Forelimb muscle (tissue), 1 donor: ENCODE data around the gene SNN. TPM values are rescaled to one million over a fixed set of nuclear protein-coding genes. Genes with fewer than 3 reads are reported as not detected.

Source experiments
- DNase-seq: peaks from one replicate; pipeline ENCODE4 v3.0.0-alpha.2; 2013; ENCODE audit warnings: low read depth
- polyA plus RNA-seq: library from polyadenylated mRNA; unstranded; fragments of 120-200 nt; gene quantifications from one replicate; pipeline ENCODE4 v1.2.1, GENCODE V29; 2013; ENCODE audit not compliant: insufficient read length

Gene SNN
- polyA plus RNA-seq, 1 donor: 24.7 TPM

DNA sequence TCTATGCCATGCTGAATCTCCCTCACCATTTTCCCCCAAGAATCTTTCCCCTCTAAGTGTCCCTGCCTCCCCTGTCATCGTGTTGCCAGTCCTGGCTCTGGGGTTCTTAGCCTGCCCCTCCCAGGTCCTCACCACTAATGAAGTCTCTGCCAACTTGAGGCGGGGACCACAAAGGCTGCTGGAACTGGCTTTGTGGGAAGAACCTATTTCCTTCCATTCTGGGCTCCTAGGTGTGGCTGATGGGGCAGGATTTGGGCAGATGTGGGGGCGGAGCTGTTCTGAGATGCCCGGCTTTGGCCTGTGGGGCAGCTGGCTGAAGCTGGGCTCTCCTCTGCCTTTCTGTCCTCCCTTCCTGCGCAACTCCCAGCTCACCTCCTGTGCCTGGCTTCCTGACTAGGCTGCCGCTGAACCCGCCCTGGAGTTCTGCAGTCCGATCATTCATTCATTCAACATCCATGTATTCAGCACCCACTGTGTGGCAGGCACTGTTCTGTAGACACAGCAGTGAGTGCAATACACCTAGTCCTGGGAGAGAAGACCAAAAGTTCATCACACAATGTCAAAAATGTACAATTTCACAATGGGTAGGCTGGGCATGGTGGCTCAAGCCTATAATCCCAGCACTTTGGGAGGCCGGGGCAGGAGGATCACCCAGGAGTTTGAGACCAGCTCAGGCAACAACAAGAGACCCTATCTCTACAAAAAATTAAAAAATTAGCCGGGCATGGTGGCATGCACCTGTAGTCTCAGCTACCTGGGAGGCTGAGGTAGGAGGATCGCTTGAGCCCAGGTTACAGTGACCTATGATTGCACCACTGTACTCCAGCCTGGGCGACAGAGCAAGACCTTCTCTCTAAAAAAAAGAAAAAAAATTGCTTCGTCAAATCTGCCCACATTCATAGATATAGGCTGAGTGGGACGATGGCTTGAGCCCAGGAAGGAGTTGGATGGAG lies 1.9 kb upstream of the SNN start:
- no peak for DNase-seq

DNA sequence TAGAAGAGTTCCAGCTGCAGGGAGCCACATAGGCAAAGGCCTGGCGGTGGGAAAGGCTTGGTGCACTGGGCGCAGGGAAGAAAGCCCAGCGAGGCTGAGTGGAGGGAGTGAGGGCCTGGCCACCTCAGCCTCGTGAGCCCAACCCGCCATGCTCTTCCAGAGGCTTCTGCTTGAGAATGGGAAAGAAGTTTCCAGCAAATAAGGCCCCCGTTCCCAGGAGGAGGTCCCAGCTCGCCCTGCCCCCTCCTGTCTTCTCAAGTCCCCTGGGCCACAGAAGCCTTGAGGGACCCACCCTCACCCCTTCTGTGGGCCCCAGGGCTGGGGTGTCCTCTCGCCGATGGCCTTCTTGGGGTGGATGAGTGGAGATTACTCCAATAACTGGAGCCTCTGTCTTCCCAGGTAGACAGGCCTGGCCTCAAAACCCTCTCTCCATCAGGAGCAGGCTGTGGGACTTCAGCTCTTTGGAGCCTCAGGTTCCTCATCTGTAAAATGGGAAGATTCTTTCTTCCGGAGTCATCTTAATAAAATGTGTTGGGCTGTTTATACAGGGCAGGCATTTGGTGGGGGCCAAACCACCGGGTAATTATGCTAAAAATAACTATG lies 933 bp upstream of the SNN start:
- no peak for DNase-seq

- DNase-seq: no peak
These were observed 546 bp downstream of the SNN start for GRCh38 chr16:11668623-11669379.

GRCh38 chr16:11669380-11670146 lies 1.3 kb downstream of the SNN start:
- no peak for DNase-seq

GRCh38 chr16:11670171-11671131 lies 2.2 kb downstream of the SNN start:
- no peak for DNase-seq

DNA sequence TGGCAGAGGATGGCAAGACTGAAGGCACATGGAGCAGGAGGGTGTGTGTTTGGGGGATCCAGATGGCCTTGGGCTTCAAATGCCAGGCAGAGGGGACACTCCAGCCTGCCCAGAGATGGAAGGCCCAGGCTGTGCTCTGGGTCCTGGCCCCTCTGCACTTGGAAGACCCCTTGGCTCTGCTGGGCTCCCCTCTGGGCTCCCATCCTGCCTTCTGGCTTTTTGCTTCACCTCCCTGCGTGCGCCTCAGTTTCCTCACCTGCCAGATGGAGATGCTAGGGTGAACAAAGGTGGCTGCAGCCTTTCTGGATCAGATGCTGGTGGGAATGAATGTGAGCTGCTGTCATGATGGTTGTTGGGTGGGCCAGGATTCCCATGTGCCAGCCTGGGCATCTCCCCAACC lies 3.0 kb downstream of the SNN start:
- no peak for DNase-seq

- no peak for DNase-seq
These were observed 3.4 kb downstream of the SNN start for GRCh38 chr16:11671676-11672075.

GRCh38 chr16:11672206-11673090 lies 4.2 kb downstream of the SNN start:
- DNase-seq: no peak

DNA sequence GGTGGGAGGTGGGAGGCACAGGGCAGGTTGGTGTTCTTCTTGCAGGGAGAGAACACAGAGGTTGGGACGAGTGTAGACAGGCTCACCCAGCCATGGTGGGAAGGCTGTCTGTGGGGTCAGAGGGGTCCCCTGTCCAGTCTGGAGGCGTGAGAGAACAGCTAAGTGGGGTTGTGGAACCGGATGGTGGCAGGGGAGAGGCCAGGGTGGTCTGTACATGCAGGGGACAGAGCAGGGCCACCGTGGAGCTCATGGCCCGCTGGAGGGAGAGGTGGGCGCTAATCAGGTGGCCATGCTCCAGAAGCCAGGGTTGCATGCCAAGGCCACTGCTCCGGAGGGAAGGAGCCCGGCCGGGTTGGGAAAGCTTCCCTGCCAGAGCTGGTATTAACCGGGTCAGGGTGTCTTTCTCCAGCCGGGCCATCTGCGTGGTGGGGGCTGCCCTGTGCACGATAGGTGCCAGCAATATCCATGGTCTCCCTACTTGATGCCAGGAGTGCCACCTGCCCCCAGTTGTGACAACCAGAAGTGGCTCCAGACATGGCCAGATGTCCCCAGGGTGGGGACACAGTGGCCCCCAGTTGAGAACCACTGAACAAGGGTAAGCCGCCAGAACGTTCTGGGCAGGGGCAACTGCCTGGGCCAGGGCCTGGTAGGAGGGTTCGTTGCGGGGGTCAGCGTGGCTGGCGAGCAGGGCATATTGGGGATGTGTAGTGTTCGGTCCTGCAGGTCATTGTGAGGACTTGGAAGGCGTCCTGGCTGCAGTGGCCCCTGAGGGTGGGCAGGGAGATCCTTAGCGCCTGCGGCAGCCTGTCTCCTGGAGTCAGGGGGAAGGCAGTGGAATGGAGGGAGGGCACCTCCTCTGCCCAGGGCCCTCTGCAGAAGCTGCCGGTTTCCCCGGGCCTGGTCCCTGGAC lies 5.1 kb downstream of the SNN start:
- DNase-seq: no peak

- no peak for DNase-seq
These were observed 6.0 kb downstream of the SNN start for GRCh38 chr16:11674001-11674817.

DNA sequence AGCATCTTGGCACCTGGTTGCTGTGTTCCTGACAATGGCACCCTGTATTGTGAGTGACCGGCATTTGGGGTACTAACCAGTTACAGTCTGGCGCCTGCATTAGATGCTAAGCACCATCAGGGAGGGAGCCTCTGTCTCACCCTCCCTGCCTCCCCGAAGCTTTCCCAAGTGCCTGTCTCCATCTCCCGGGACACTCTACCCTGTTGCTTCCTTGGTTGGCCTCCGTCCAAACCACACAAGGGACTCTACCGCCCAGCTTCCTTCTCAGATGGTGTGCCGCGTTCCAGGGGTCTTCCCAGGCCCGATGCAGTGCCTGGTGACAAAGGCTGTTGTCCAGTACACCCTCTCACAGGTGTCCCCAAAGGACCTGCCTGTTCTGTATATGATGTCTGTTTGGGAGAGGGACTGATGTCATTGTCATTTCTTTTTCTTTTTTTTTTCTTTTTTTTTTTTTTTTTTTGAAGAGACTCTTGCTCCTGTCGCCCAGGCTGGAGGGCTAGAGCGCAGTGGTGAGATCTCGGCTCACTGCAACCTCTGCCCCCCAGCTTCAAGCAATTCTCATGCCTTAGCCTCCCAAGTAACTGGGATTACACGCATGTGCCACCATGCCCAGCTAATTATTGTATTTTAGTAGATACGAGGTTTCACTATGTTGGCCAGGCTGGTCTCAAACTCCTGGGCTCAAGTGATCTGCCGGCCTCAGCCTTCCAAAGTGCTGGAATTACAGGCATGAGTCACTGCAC lies 6.7 kb downstream of the SNN start:
- DNase-seq: no peak

DNA sequence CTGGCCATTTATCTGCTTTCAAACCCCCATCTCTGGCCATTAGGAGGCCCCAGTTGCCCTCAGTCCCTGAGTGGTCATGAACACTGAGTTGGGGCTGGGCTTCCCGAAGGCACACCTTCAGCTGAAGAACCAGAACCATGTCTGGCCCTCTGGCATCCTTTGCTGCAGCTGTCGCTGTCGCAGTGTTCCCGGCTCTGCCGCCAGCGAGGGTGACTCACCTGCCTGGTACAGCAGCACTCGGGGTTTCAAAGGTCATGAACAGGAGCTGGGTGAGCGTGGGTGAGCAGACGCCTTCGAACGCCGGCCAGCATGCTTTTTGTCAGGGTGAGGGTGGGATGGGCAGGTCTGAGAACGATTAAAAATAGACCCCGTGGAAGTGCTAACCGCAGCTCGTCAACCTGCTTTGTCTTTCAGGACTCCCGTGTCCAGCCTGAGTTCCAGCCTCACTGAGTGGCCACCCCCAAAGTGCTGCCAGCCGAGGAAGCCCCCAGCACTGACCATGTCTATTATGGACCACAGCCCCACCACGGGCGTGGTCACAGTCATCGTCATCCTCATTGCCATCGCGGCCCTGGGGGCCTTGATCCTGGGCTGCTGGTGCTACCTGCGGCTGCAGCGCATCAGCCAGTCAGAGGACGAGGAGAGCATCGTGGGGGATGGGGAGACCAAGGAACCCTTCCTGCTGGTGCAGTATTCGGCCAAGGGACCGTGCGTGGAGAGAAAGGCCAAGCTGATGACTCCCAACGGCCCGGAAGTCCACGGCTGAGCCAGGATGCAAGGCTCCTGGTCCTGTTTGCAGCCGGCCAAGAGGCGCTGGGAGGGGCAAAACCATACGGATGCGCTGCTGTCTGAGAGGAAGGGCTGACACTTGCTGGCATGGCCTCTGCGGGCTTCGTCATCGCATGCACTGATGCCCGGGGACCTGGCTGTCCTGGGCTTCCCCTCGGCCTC lies 7.6 kb downstream of the SNN start:
- DNase-seq: no peak

GRCh38 chr16:11676799-11677198 lies 8.5 kb downstream of the SNN start:
- DNase-seq: no peak

- DNase-seq: no peak
These were observed 9.2 kb downstream of the SNN start for GRCh38 chr16:11677451-11677951.
